Activated B cell treated with CpG ODN at 0.5 μM for 24 hours (primary cell): ENCODE data around the gene RASAL2. TPM values are rescaled to one million over a fixed set of nuclear protein-coding genes. Genes with fewer than 3 reads are reported as not detected.
A peak's percentile ranks its signal among the peaks of the same experiment; 100 is the strongest.
"Not testable (repeated sequence)": the region's sequence is repeated elsewhere in the genome, so short reads cannot be mapped to it uniquely, and the experiment has no call there.

Source experiments
- ATAC-seq: fragments of 200-7000 bp; cut with Tn5 transposase; one replicate; pipeline ENCODE4 v1.10.0; 2021; ENCODE audit warnings: low read depth, mild to moderate bottlenecking, moderate library complexity
- CTCF ChIA-PET: fragments of 350-600 bp; sonication (Branson Sonifier 250); formaldehyde crosslinking; loops from one replicate; lab custom pipeline; 2021; ENCODE audit warnings: antibody characterized with exemption; lab: Charles Lee
- POLR2A ChIA-PET: fragments of 350-600 bp; sonication (Branson Sonifier 250); formaldehyde crosslinking; loops from one replicate; lab custom pipeline; 2021; ENCODE audit warnings: antibody characterized with exemption; lab: Charles Lee
- DNase-seq: peaks from one replicate; pipeline ENCODE4 v3.0.0; 2022
- H3K27ac Mint-ChIP-seq: one replicate; pipeline ENCODE4 v1.8.0; 2020; ENCODE audit warnings: mixed read lengths
- H3K27me3 Mint-ChIP-seq: one replicate; pipeline ENCODE4 v1.8.0; 2021; ENCODE audit warnings: mixed read lengths
- H3K36me3 Mint-ChIP-seq: one replicate; pipeline ENCODE4 v1.8.0; 2021; ENCODE audit warnings: low read depth, mixed read lengths
- H3K4me1 Mint-ChIP-seq: one replicate; pipeline ENCODE4 v1.8.0; 2021; ENCODE audit warnings: mixed read lengths
- H3K4me3 Mint-ChIP-seq: one replicate; pipeline ENCODE4 v1.8.0; 2020; ENCODE audit warnings: mild to moderate bottlenecking, mixed read lengths
- H3K9me3 Mint-ChIP-seq: one replicate; pipeline ENCODE4 v1.8.0; 2020; ENCODE audit warnings: mixed read lengths
- CTCF ChIP-seq: fragments of 200-600 bp; IDR thresholded peaks from one replicate; pipeline ENCODE4 v1.8.0; 2022; ENCODE audit warnings: antibody characterized with exemption, mild to moderate bottlenecking
- intact Hi-C: fragments of 100-400 bp; cut with micrococcal nuclease; formaldehyde crosslinking; loops from one replicate; pipeline ENCODE4 v1.15.1; 2024
- total RNA-seq: library from RNA; stranded (reverse); gene quantifications from 2 replicates; pipeline ENCODE4 v1.2.3, GENCODE V29; 2022

The RASAL2 gene
- total RNA-seq, 1 donor from 2014 or later, result 0.16 TPM

GRCh38 chr1:178307264-178307663 is 213.4 kb downstream of the RASAL2 start:
- Mint-ChIP-seq H3K27me3 (peaks cover 6% of the 10 kb centered on the region), H3K36me3 (no peaks in the 10 kb centered on the region), H3K4me1 (no peaks in the 10 kb centered on the region), H3K9me3 (peaks cover 3% of the 10 kb centered on the region), H3K27ac (no peak overlapping the region), H3K4me3 (no peak overlapping the region)
- CTCF ChIA-PET, result interaction anchor here (1.0 to 2.5 kb wide), 2 partner anchors 7 to 195 kb away, joined by 3 to 9 read pairs; no protein-coding TSS in a partner anchor
- no peak for TF ChIP-seq CTCF
- POLR2A ChIA-PET, result no interaction called here
- intact Hi-C loops, result no loop called here
- DNase-seq (no peak), ATAC-seq (no peak)

- no peak for DNase-seq
- TF ChIP-seq CTCF, result no peak
- H3K36me3 Mint-ChIP-seq, result no peaks in the 10 kb centered on the region
- ChIA-PET CTCF (interaction anchor here (2.5 to 6.7 kb wide), 2 partner anchors 8 to 695 kb away, joined by 9 to 51 read pairs; no protein-coding TSS in a partner anchor), POLR2A (no interaction called here)
- no peak overlapping the region for H3K4me3 Mint-ChIP-seq
- H3K9me3 Mint-ChIP-seq, result peaks cover 3% of the 10 kb centered on the region
- intact Hi-C loops, result no loop called here
- H3K4me1 Mint-ChIP-seq, result no peaks in the 10 kb centered on the region
- H3K27me3 Mint-ChIP-seq, result peaks cover 6% of the 10 kb centered on the region
- ATAC-seq, result no peak
- H3K27ac Mint-ChIP-seq, result no peak overlapping the region
Measured at GRCh38 chr1:178308438-178308837, 214.5 kb downstream of the RASAL2 start.

- ChIA-PET POLR2A (no interaction called here), CTCF (interaction anchor here (0.6 to 6.7 kb wide), 20 partner anchors 10 to 1504 kb away, joined by 3 to 60 read pairs (median 4); partner anchors contain the start of gene AXDND1)
- Mint-ChIP-seq H3K9me3 (peaks cover 2% of the 10 kb centered on the region), H3K27me3 (peaks cover 3% of the 10 kb centered on the region), H3K4me1 (no peaks in the 10 kb centered on the region), H3K4me3 (no peak overlapping the region), H3K27ac (no peak overlapping the region), H3K36me3 (no peaks in the 10 kb centered on the region)
- peak; percentile 74 for TF ChIP-seq CTCF
- intact Hi-C loops, result loop anchor here (2.0 to 5.0 kb wide), 5 partner anchors 222 to 1498 kb away; no protein-coding TSS in a partner anchor
- DNase-seq (no peak), ATAC-seq (peak; percentile 47)
Measured at GRCh38 chr1:178310685-178311105, 216.8 kb downstream of the RASAL2 start.

DNA sequence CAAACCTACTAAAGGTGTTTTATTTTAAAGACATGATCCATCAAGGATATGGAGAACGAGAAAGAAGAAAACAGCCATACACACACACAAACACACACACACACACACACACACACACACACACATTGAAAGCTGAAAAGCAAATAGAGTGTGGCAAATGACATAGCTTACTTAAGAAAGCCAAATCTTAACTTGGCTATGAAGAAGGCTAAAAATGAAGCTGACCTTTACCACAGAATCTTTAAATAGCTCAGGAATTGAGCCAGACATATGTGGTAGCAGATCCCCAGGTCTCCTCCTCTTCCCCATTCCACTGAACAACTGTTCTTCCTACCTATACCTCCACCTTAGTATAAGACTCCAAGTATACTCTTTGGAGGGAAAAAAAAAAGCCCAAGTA is 217.3 kb downstream of the RASAL2 start:
- intact Hi-C loops, result loop anchor here (2.0 to 5.0 kb wide), 5 partner anchors 222 to 1498 kb away; no protein-coding TSS in a partner anchor
- no peak for TF ChIP-seq CTCF
- CTCF ChIA-PET, result interaction anchor here (0.6 to 6.7 kb wide), 17 partner anchors 11 to 1504 kb away, joined by 3 to 60 read pairs (median 4); partner anchors contain the start of gene AXDND1
- Mint-ChIP-seq H3K27me3 (no peaks in the 10 kb centered on the region), H3K4me3 (no peak overlapping the region), H3K27ac (no peak overlapping the region), H3K4me1 (no peaks in the 10 kb centered on the region), H3K36me3 (no peaks in the 10 kb centered on the region), H3K9me3 (no peaks in the 10 kb centered on the region)
- POLR2A ChIA-PET, result interaction anchor here (0.6 kb wide), 1 partner anchor 23 kb away, joined by 4 read pairs; no protein-coding TSS in a partner anchor
- DNase-seq, result no peak
- no peak for ATAC-seq

GRCh38 chr1:178320280-178320982 is 226.5 kb downstream of the RASAL2 start:
- intact Hi-C loops, H3K4me3 Mint-ChIP-seq, H3K36me3 Mint-ChIP-seq, ATAC-seq, DNase-seq, H3K9me3 Mint-ChIP-seq, H3K27me3 Mint-ChIP-seq, CTCF ChIA-PET, POLR2A ChIA-PET, H3K4me1 Mint-ChIP-seq, H3K27ac Mint-ChIP-seq: not testable (repeated sequence)
